Purkinje cell (primary cell): Measurements from ENCODE around the gene ZNF205. TPM values are rescaled to one million over a fixed set of nuclear protein-coding genes. Genes with fewer than 3 reads are reported as not detected.

Experiments used
- polyA plus RNA-seq: library from polyadenylated mRNA; unstranded; fragments of >200 nt; fragmentation: Nextera tagmentation; gene quantifications from 2 replicates; pipeline ENCODE4 v1.2.1, GENCODE V29; 2014

The ZNF205 gene
- not detected in 2 replicates for polyA plus RNA-seq

GRCh38 chr16:3112058-3112880 lies at the start of gene ZNF205:
Gene ZNF205, plus strand, starts transcription at chr16:3112586. Its CDS starts 845 bp downstream, at chr16:3113431.

GRCh38 chr16:3065069-3065741 lies 47.2 kb upstream of the ZNF205 start, which contains the start of gene IL32:
Gene IL32, plus strand, starts transcription at chr16:3065640. Its CDS starts 172 bp downstream, at chr16:3065812.

GRCh38 chr16:3098459-3099394 lies 13.7 kb upstream of the ZNF205 start, which contains the start of gene ZSCAN10:
Gene ZSCAN10, minus strand, starts transcription at chr16:3099294. Its CDS starts 6,357 bp downstream, at chr16:3092937.

GRCh38 chr16:3134338-3135125 lies 22.1 kb downstream of the ZNF205 start, which contains the start of gene ZNF213:
Gene ZNF213, plus strand, starts transcription at chr16:3135029. Its CDS starts 2,252 bp downstream, at chr16:3137281.

Other genes with a start within 250 kb of the ZNF205 start
- gene FLYWCH2, start 229.4 kb upstream of the ZNF205 start, polyA plus RNA-seq = 3.5 and 8.7 TPM in 2 replicates
- gene FLYWCH1, start 200.7 kb upstream of the ZNF205 start, polyA plus RNA-seq = 3.2 and 4.7 TPM in 2 replicates
- gene KREMEN2, start 148.3 kb upstream of the ZNF205 start, polyA plus RNA-seq = not detected in 2 replicates
- gene PAQR4, start 143.2 kb upstream of the ZNF205 start, polyA plus RNA-seq = 0.26 TPM in 1 of 2 replicates, not detected in the other
- 3.1 and 3.4 TPM in 2 replicates for gene PKMYT1, start 132.1 kb upstream of the ZNF205 start, polyA plus RNA-seq
- 0.23 TPM in 1 of 2 replicates, not detected in the other for gene CLDN9, start 99.7 kb upstream of the ZNF205 start, polyA plus RNA-seq
- gene CLDN6, start 94.4 kb upstream of the ZNF205 start, polyA plus RNA-seq = not detected in 2 replicates
- gene TNFRSF12A, start 92.2 kb upstream of the ZNF205 start, polyA plus RNA-seq = 1.9 TPM in 1 of 2 replicates, not detected in the other
- gene HCFC1R1, start 88.6 kb upstream of the ZNF205 start, polyA plus RNA-seq = 67.2 and 82.7 TPM in 2 replicates
- 0.93 and 1.8 TPM in 2 replicates for gene THOC6, start 88.6 kb upstream of the ZNF205 start, polyA plus RNA-seq
- not detected in 2 replicates for gene BICDL2, start 75.6 kb upstream of the ZNF205 start, polyA plus RNA-seq
- gene MMP25, start 66.0 kb upstream of the ZNF205 start, polyA plus RNA-seq = 0.20 TPM in 1 of 2 replicates, not detected in the other
- gene IL32, start 46.9 kb upstream of the ZNF205 start, polyA plus RNA-seq = not detected in 2 replicates
- gene ZSCAN10, start 13.3 kb upstream of the ZNF205 start, polyA plus RNA-seq = not detected in 2 replicates
- 1.9 and 3.4 TPM in 2 replicates for gene ZNF213, start 22.4 kb downstream of the ZNF205 start, polyA plus RNA-seq
- gene OR1F1, start 75.6 kb downstream of the ZNF205 start, polyA plus RNA-seq = 0.27 TPM in 1 of 2 replicates, not detected in the other
- 3.0 and 4.7 TPM in 2 replicates for gene ZNF200, start 122.6 kb downstream of the ZNF205 start, polyA plus RNA-seq
- not detected in 2 replicates for gene MEFV, start 144.0 kb downstream of the ZNF205 start, polyA plus RNA-seq
- gene ZNF263, start 170.9 kb downstream of the ZNF205 start, polyA plus RNA-seq = 3.5 and 4.0 TPM in 2 replicates
- 4.2 and 4.3 TPM in 2 replicates for gene TIGD7, start 192.8 kb downstream of the ZNF205 start, polyA plus RNA-seq
- gene ZNF75A, start 192.9 kb downstream of the ZNF205 start, polyA plus RNA-seq = 10.0 and 19.0 TPM in 2 replicates
- not detected in 2 replicates for gene OR2C1, start 243.3 kb downstream of the ZNF205 start, polyA plus RNA-seq